Measurements from ENCODE around the gene GATAD2A.

DNA sequence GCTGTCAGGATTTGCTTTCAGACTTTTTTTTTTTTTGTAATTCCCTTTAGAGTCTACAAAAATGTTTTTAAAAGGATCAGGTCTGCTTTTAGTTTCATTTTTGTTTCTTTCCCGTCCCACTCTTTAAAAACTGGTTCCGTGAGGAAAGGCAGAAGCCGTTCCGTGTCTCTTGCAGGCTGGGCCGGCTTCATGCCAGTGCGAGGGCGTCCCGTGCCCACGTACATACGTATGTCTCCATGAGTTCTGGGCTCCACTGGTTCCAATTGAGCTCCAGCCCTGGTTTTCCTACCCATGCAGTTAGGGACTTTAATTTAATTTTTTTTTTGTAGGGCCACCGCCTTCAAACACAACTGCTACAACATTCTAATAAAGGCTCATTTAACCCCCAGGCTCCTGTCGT lies 101.1 kb downstream of the GATAD2A start:
- TF ChIP-seq, protein P1, sequence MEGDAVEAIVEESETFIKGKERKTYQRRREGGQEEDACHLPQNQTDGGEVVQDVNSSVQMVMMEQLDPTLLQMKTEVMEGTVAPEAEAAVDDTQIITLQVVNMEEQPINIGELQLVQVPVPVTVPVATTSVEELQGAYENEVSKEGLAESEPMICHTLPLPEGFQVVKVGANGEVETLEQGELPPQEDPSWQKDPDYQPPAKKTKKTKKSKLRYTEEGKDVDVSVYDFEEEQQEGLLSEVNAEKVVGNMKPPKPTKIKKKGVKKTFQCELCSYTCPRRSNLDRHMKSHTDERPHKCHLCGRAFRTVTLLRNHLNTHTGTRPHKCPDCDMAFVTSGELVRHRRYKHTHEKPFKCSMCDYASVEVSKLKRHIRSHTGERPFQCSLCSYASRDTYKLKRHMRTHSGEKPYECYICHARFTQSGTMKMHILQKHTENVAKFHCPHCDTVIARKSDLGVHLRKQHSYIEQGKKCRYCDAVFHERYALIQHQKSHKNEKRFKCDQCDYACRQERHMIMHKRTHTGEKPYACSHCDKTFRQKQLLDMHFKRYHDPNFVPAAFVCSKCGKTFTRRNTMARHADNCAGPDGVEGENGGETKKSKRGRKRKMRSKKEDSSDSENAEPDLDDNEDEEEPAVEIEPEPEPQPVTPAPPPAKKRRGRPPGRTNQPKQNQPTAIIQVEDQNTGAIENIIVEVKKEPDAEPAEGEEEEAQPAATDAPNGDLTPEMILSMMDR (IDR thresholded peaks at IDR 0.05; ENCODE audit: low read depth, low read length): no peak
- no peak for TF ChIP-seq POLR2A (IDR thresholded peaks at IDR 0.05; ENCODE audit: extremely low read depth, insufficient read length)
- TF ChIP-seq MAX (IDR thresholded peaks at IDR 0.05; ENCODE audit: low read depth, low read length): no peak
